Measurements from ENCODE around the gene PRSS1.

Gene PRSS1

DNA sequence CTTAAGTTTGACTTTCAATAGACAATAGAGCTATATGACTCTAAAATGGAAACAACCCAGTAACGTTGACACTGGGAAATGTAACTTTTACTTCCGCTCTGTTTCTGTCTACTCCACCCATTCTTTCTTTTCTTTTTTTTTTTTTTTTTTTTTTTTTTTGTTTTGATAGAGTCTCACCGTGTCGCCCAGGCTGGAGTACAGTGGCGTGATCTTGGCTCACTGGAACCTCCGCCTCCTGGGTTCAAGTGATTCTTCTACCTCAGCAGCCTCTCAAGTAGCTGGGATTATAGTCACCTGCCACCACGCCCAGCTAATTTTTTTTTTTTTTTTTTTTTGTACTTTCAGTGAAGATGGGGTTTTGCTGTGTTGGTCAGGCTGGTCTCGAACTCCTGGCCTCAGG lies 35.4 kb downstream of the PRSS1 start:
- no peak overlapping the region for H3K4me2 ChIP-seq (ENCODE audit: insufficient read depth, low read length)
- H3K27me3 ChIP-seq (ENCODE audit: insufficient read depth, low read length, poor library complexity): no peaks in the 10 kb centered on the region
- H3K4me3 ChIP-seq (ENCODE audit: low read depth in 1 of 2, low read length in 2 of 2): no peak overlapping the region
- peaks cover 30% of the 10 kb centered on the region for H3K36me3 ChIP-seq (ENCODE audit: insufficient read depth, low read length)
- DNase-seq (no peak), ATAC-seq (ENCODE audit: insufficient read depth, low read depth) (no peak)
- no peak overlapping the region for H2AFZ ChIP-seq (ENCODE audit: low read depth, low read length)
- no peaks in the 10 kb centered on the region for H3K4me1 ChIP-seq (ENCODE audit: insufficient read depth, low read length)
- no peaks in the 10 kb centered on the region for H3K9me3 ChIP-seq (ENCODE audit: insufficient read depth, low read length, severe bottlenecking)
- TF ChIP-seq EZH2 (IDR thresholded peaks at IDR 0.05; ENCODE audit: borderline replicate concordance, low read depth, low read length, severe bottlenecking) (no peak), CTCF (IDR thresholded peaks at IDR 0.05; ENCODE audit: borderline replicate concordance, extremely low read depth, low read length, poor library complexity, severe bottlenecking) (no peak)
- no peak overlapping the region for H3K9ac ChIP-seq (ENCODE audit: low read depth, low read length)
- H3K27ac ChIP-seq (ENCODE audit: low read length): no peak overlapping the region
- H3K79me2 ChIP-seq (ENCODE audit: insufficient read depth, low read length): peaks cover 30% of the 10 kb centered on the region
- H4K20me1 ChIP-seq (ENCODE audit: insufficient read depth, low read length): no peaks in the 10 kb centered on the region

- TF ChIP-seq EZH2 (IDR thresholded peaks at IDR 0.05; ENCODE audit: borderline replicate concordance, low read depth, low read length, severe bottlenecking) (no peak), CTCF (IDR thresholded peaks at IDR 0.05; ENCODE audit: borderline replicate concordance, extremely low read depth, low read length, poor library complexity, severe bottlenecking) (no peak)
- Histone ChIP-seq H3K36me3 (ENCODE audit: insufficient read depth, low read length) (peaks cover 41% of the 10 kb centered on the region), H3K79me2 (ENCODE audit: insufficient read depth, low read length) (peaks cover 41% of the 10 kb centered on the region), H3K27ac (ENCODE audit: low read length) (no peak overlapping the region), H4K20me1 (ENCODE audit: insufficient read depth, low read length) (no peaks in the 10 kb centered on the region), H3K4me2 (ENCODE audit: insufficient read depth, low read length) (no peak overlapping the region), H3K4me1 (ENCODE audit: insufficient read depth, low read length) (peaks cover 5% of the 10 kb centered on the region; the same call in 1 of the 2 replicates), H3K4me3 (ENCODE audit: low read depth in 1 of 2, low read length in 2 of 2) (no peak overlapping the region), H3K9ac (ENCODE audit: low read depth, low read length) (no peak overlapping the region), H3K9me3 (ENCODE audit: insufficient read depth, low read length, severe bottlenecking) (no peaks in the 10 kb centered on the region), H3K27me3 (ENCODE audit: insufficient read depth, low read length, poor library complexity) (no peaks in the 10 kb centered on the region), H2AFZ (ENCODE audit: low read depth, low read length) (no peak overlapping the region)
- DNase-seq (no peak), ATAC-seq (ENCODE audit: insufficient read depth, low read depth) (no peak)
Observed at GRCh38 chr7:142785841-142786250, 36.6 kb downstream of the PRSS1 start.

GRCh38 chr7:142787034-142787768 lies 37.9 kb downstream of the PRSS1 start:
- H2AFZ ChIP-seq (ENCODE audit: low read depth, low read length): no peak overlapping the region
- DNase-seq (peak; percentile 54), ATAC-seq (ENCODE audit: insufficient read depth, low read depth) (peak; percentile 31)
- H3K9me3 ChIP-seq (ENCODE audit: insufficient read depth, low read length, severe bottlenecking): no peaks in the 10 kb centered on the region
- H3K27me3 ChIP-seq (ENCODE audit: insufficient read depth, low read length, poor library complexity): no peaks in the 10 kb centered on the region
- H4K20me1 ChIP-seq (ENCODE audit: insufficient read depth, low read length): no peaks in the 10 kb centered on the region
- H3K4me3 ChIP-seq (ENCODE audit: low read depth in 1 of 2, low read length in 2 of 2): peak overlapping the region; percentile 59 to 77
- H3K27ac ChIP-seq (ENCODE audit: low read length): peak overlapping the region; percentile 97
- TF ChIP-seq CTCF (IDR thresholded peaks at IDR 0.05; ENCODE audit: borderline replicate concordance, extremely low read depth, low read length, poor library complexity, severe bottlenecking): no peak
- TF ChIP-seq EZH2 (IDR thresholded peaks at IDR 0.05; ENCODE audit: borderline replicate concordance, low read depth, low read length, severe bottlenecking): no peak
- peak overlapping the region; percentile 99 for H3K9ac ChIP-seq (ENCODE audit: low read depth, low read length)
- H3K4me1 ChIP-seq (ENCODE audit: insufficient read depth, low read length): peaks cover 18% of the 10 kb centered on the region
- peaks cover 55% of the 10 kb centered on the region for H3K79me2 ChIP-seq (ENCODE audit: insufficient read depth, low read length)
- peak overlapping the region; percentile 69 for H3K4me2 ChIP-seq (ENCODE audit: insufficient read depth, low read length)
- H3K36me3 ChIP-seq (ENCODE audit: insufficient read depth, low read length): peaks cover 55% of the 10 kb centered on the region
